Transverse colon (tissue), 4 donors: ENCODE results near the gene NTRK2.

ENCODE experiments used
- CTCF ChIP-seq, 5 experiments: fragments of 200-600 bp in 3 of 5; fragments of 450-650 bp in 2 of 5; sonication (generic) in 3 of 5; IDR thresholded peaks; 1 replicate in 2 of 5; 2 replicates in 3 of 5; pipeline ENCODE4 v1.5.1; 2016 to 2017; ENCODE audit warnings: antibody characterized with exemption in 5 of 5, inconsistent platforms in 3 of 5, mild to moderate bottlenecking in 2 of 5, moderate library complexity in 1 of 5
- EP300 ChIP-seq: sonication (generic); formaldehyde crosslinking; IDR thresholded peaks from one replicate; pipeline ENCODE4 v1.6.1; 2017; ENCODE audit warnings: antibody characterized with exemption, low read depth
- POLR2A ChIP-seq: fragments of 450-650 bp; IDR thresholded peaks from one replicate; pipeline ENCODE4 v1.6.1; 2016; ENCODE audit warnings: antibody characterized with exemption, mild to moderate bottlenecking, moderate library complexity
- POLR2AphosphoS5 ChIP-seq, 3 donors: sonication (generic); formaldehyde crosslinking; IDR thresholded peaks; one replicate each; pipeline ENCODE4 v1.6.1; 2016; ENCODE audit warnings: antibody characterized with exemption in 3 of 3

GRCh38 chr9:84748112-84748511, 78.6 kb downstream of the NTRK2 start:
- TF ChIP-seq CTCF (IDR thresholded peaks at IDR 0.05): no peak
- TF ChIP-seq EP300: no peak
- no peak for TF ChIP-seq POLR2AphosphoS5 (IDR thresholded peaks at IDR 0.05)
- no peak for TF ChIP-seq POLR2A
